K562 (cell line): ENCODE data around the gene HMCN2.

Experiments used
- ATF3 ChIP-seq, 2 experiments: fragments of 450-650 bp in 1 of 2; sonication (generic) in 1 of 2; formaldehyde crosslinking in 1 of 2; IDR thresholded peaks in 1 of 2; conservative IDR thresholded peaks in 1 of 2; 2 replicates each; pipeline versions ENCODE4 v1.6.1 to v1.8.1; 2016 to 2023; ENCODE audit warnings: mild to moderate bottlenecking in 2 of 2, moderate library complexity in 2 of 2, inconsistent platforms in 1 of 2, missing genetic modification reagents in 1 of 2
- CREB3 ChIP-seq: fragments of 450-650 bp; conservative IDR thresholded peaks from 2 replicates; pipeline ENCODE4 v1.6.1; 2016; ENCODE audit warnings: missing genetic modification characterization, low read depth, mild to moderate bottlenecking, missing compliant biosample characterization, moderate library complexity
- CREM ChIP-seq: IDR thresholded peaks from 2 replicates; pipeline ENCODE4 v1.6.1; 2014; ENCODE audit warnings: antibody characterized with exemption, low read depth
- MTF1 ChIP-seq: fragments of 250-450 bp; sonication (Bioruptor Pico); IDR thresholded peaks from 2 replicates; pipeline ENCODE4 v1.9.0; 2021; ENCODE audit warnings: moderate library complexity, mild to moderate bottlenecking, inconsistent platforms, borderline replicate concordance
- RAD21 ChIP-seq, 2 experiments: fragments of 250-450 bp in 1 of 2; fragments of 450-650 bp in 1 of 2; sonication (Bioruptor Pico) in 1 of 2; formaldehyde crosslinking in 1 of 2; IDR thresholded peaks in 1 of 2; conservative IDR thresholded peaks in 1 of 2; 2 replicates each; pipeline versions ENCODE4 v1.4.0 to v1.8.0; 2020 to 2022; ENCODE audit warnings: mild to moderate bottlenecking in 2 of 2, moderate library complexity in 1 of 2
- RBBP5 ChIP-seq: fragments of 200-600 bp; sonication (generic); IDR thresholded peaks from 2 replicates; pipeline ENCODE4 v1.6.1; 2012; ENCODE audit warnings: borderline replicate concordance, mild to moderate bottlenecking, low read length, control low read depth, inconsistent platforms; ENCODE audit not compliant: insufficient read depth, poor library complexity, severe bottlenecking
- RBM34 ChIP-seq: fragments of 200-400 bp; formaldehyde crosslinking; IDR thresholded peaks from 2 replicates; pipeline ENCODE4 v1.6.1; 2018; ENCODE audit warnings: low read length, borderline replicate concordance; ENCODE audit not compliant: insufficient read depth
- RNF219 ChIP-seq: fragments of 250-450 bp; sonication (Bioruptor Pico); IDR thresholded peaks from 2 replicates; pipeline ENCODE4 v1.5.0; 2022; ENCODE audit warnings: mild to moderate bottlenecking
- ZBTB17 ChIP-seq: fragments of 450-650 bp; formaldehyde crosslinking; IDR thresholded peaks from 2 replicates; pipeline ENCODE4 v1.4.0; 2020; ENCODE audit warnings: mild to moderate bottlenecking
- ZBTB8A ChIP-seq: fragments of 450-650 bp; IDR thresholded peaks from 2 replicates; pipeline ENCODE4 v1.6.1; 2018; ENCODE audit warnings: mild to moderate bottlenecking, moderate library complexity; ENCODE audit not compliant: partially characterized antibody
- ZNF263 ChIP-seq: sonication (generic); formaldehyde crosslinking; IDR thresholded peaks from 2 replicates; pipeline ENCODE4 v1.8.0; 2022; ENCODE audit warnings: mild to moderate bottlenecking, missing genetic modification reagents, borderline replicate concordance
- ZNF282 ChIP-seq: sonication (generic); formaldehyde crosslinking; IDR thresholded peaks from 2 replicates; pipeline ENCODE4 v1.8.1; 2023; ENCODE audit warnings: missing genetic modification reagents

- TF ChIP-seq CREM (no peak), ZNF282 (CRISPR knock-in tag) (no peak), RAD21 (CRISPR knock-in tag; conservative IDR thresholded peaks at IDR 0.05 in 1 of 2, IDR thresholded peaks at IDR 0.05 in 1 of 2) (no peak), RBM34 (no peak), RBBP5 (no peak), ZBTB17 (CRISPR knock-in tag) (no peak), ZNF263 (CRISPR knock-in tag) (no peak), CREB3 (tag) (no peak), RNF219 (CRISPR knock-in tag) (no peak), ATF3 (IDR thresholded peaks at IDR 0.05) (no peak), ATF3 (CRISPR knock-in tag; conservative IDR thresholded peaks at IDR 0.05) (no peak), MTF1 (CRISPR knock-in tag) (no peak), ZBTB8A (no peak)
Measured at GRCh38 chr9:130473009-130473408, 207.4 kb downstream of the HMCN2 start.
